AG04450 (cell line): ENCODE results near the gene ASB11. TPM values are rescaled to one million over a fixed set of nuclear protein-coding genes. Genes with fewer than 3 reads are reported as not detected.
"Not testable (repeated sequence)": the region's sequence is repeated elsewhere in the genome, so short reads cannot be mapped to it uniquely, and the experiment has no call there.

Experiments
- CTCF ChIA-PET: fragments of 300-600, 350-600 bp; formaldehyde crosslinking; extraction: SDS; loops from one replicate; lab custom pipeline; 2022; ENCODE audit warnings: antibody characterized with exemption, inconsistent platforms; lab: Charles Lee
- POLR2A ChIA-PET: fragments of 350-600 bp; formaldehyde crosslinking; extraction: SDS; loops from one replicate; lab custom pipeline; 2021; ENCODE audit warnings: antibody characterized with exemption, inconsistent platforms; lab: Yijun Ruan, JAX
- DNase-seq: peaks from one replicate; pipeline ENCODE4 v3.0.0-alpha.2; 2011; ENCODE audit warnings: low read depth, low spot score
- H3K27ac ChIP-seq: one replicate; pipeline ENCODE4 v1.5.1; 2012; ENCODE audit warnings: low read depth, low read length, control low read depth
- H3K27me3 ChIP-seq: one replicate; pipeline ENCODE4 v1.6.0; 2012; ENCODE audit warnings: low read length; ENCODE audit not compliant: control insufficient read depth, insufficient read depth
- H3K4me3 ChIP-seq: 2 replicates; pipeline ENCODE4 v1.5.1; 2011; ENCODE audit warnings: mild to moderate bottlenecking, low read depth, low read length, control low read depth
- H3K9me3 ChIP-seq: 2 replicates; pipeline ENCODE4 v1.5.1; 2012; ENCODE audit warnings: low read length; ENCODE audit not compliant: control insufficient read depth, insufficient read depth
- CTCF ChIP-seq: IDR thresholded peaks from 2 replicates; pipeline ENCODE4 v1.5.1; 2011; ENCODE audit warnings: low read depth, low read length, control low read depth, inconsistent platforms
- polyA plus RNA-seq: library from polyadenylated mRNA; depleted of rRNA; stranded (reverse); fragments of >200 nt; gene quantifications from 2 replicates; pipeline ENCODE4 v1.2.3, GENCODE V29; 2011

ASB11 gene
- polyA plus RNA-seq, 1 experiment, result not detected

GRCh38 chrX:15277604-15278003 is 37.8 kb downstream of the ASB11 start:
- CTCF ChIA-PET, result no interaction called here
- no peaks in the 10 kb centered on the region for H3K9me3 ChIP-seq
- no peak for TF ChIP-seq CTCF
- no peak overlapping the region for H3K27ac ChIP-seq
- no peak overlapping the region for H3K4me3 ChIP-seq
- no peaks in the 10 kb centered on the region for H3K27me3 ChIP-seq
- POLR2A ChIA-PET, result no interaction called here
- DNase-seq, result no peak

GRCh38 chrX:15274946-15275345 is 40.5 kb downstream of the ASB11 start:
- Histone ChIP-seq H3K27ac (no peak overlapping the region), H3K9me3 (no peaks in the 10 kb centered on the region), H3K27me3 (no peaks in the 10 kb centered on the region), H3K4me3 (no peak overlapping the region)
- ChIA-PET POLR2A (no interaction called here), CTCF (no interaction called here)
- TF ChIP-seq CTCF, result no peak
- DNase-seq, result no peak

- H3K27me3 ChIP-seq, H3K27ac ChIP-seq, H3K4me3 ChIP-seq, POLR2A ChIA-PET, CTCF ChIA-PET, DNase-seq, H3K9me3 ChIP-seq: not testable (repeated sequence)
Observed at GRCh38 chrX:15273275-15273674, 42.2 kb downstream of the ASB11 start.

GRCh38 chrX:15271757-15272156 is 43.7 kb downstream of the ASB11 start:
- no peak for DNase-seq
- Histone ChIP-seq H3K27me3 (no peaks in the 10 kb centered on the region), H3K4me3 (no peak overlapping the region), H3K27ac (no peak overlapping the region), H3K9me3 (no peaks in the 10 kb centered on the region)
- POLR2A ChIA-PET, result no interaction called here
- TF ChIP-seq CTCF, result no peak
- CTCF ChIA-PET, result interaction anchor here (0.5 kb wide), 1 partner anchor 27 kb away, joined by 4 read pairs; no protein-coding TSS in a partner anchor

GRCh38 chrX:15269618-15270521 is 45.6 kb downstream of the ASB11 start, which contains the start of gene ASB9:
TSS of gene ASB9 (minus strand) at chrX:15270083. CDS start at chrX:15269874, 209 bp downstream.
- Histone ChIP-seq H3K27ac (no peak within 1 kb of the TSS), H3K27me3 (no peaks in the 10 kb centered on the region), H3K9me3 (no peaks in the 10 kb centered on the region), H3K4me3 (no peak within 1 kb of the TSS)
- TF ChIP-seq CTCF, result no peak
- CTCF ChIA-PET, result interaction anchor here (1.4 kb wide), 1 partner anchor 1231 kb away, joined by 3 read pairs; no protein-coding TSS in a partner anchor
- POLR2A ChIA-PET, result interaction anchor here (0.5 kb wide), 1 partner anchor 390 kb away, joined by 3 read pairs; no protein-coding TSS in a partner anchor
- DNase-seq, result no peak
